Keratinocyte (primary cell): ENCODE results near the gene MARCHF9.

Experiments used
- EZH2 ChIP-seq: IDR thresholded peaks from one replicate; pipeline ENCODE4 v1.6.1; 2012; ENCODE audit warnings: inconsistent platforms, mild to moderate bottlenecking, low read length, moderate library complexity
- TF ChIP-seq, protein P1 (sequence below), 3 experiments: IDR thresholded peaks in 1 of 3; conservative IDR thresholded peaks in 1 of 3; optimal IDR thresholded peaks in 1 of 3; 2 replicates in 2 of 3; 3 replicates in 1 of 3; pipeline versions ENCODE3 to v1.5.1; 2011; ENCODE audit warnings: low read length in 3 of 3, mild to moderate bottlenecking in 3 of 3, moderate library complexity in 2 of 3, control low read depth in 1 of 3, inconsistent platforms in 1 of 3; ENCODE audit not compliant: insufficient read depth in 2 of 3; ENCODE audit errors: extremely low read depth in 1 of 3

DNA sequence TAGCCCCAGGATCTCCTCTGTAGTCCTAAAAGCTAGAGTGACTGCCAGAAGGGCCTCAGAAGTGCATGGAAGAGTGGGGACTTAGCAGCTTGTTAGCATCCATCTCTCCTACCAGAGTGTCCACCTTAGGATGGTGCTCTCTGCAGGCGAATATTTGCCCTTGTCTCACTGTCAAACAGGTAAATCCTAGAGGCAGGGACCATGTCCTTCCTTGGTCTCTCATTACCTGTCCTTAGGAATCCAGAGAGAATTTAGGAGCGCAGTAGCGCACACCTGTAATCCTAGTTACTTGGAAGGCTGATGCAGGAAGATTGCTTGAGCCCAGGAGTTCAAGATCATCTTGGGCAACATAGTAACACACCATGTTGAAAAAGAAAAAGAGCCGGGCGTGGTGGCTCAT, 37.8 kb upstream of the MARCHF9 start:
- TF ChIP-seq, protein P1, sequence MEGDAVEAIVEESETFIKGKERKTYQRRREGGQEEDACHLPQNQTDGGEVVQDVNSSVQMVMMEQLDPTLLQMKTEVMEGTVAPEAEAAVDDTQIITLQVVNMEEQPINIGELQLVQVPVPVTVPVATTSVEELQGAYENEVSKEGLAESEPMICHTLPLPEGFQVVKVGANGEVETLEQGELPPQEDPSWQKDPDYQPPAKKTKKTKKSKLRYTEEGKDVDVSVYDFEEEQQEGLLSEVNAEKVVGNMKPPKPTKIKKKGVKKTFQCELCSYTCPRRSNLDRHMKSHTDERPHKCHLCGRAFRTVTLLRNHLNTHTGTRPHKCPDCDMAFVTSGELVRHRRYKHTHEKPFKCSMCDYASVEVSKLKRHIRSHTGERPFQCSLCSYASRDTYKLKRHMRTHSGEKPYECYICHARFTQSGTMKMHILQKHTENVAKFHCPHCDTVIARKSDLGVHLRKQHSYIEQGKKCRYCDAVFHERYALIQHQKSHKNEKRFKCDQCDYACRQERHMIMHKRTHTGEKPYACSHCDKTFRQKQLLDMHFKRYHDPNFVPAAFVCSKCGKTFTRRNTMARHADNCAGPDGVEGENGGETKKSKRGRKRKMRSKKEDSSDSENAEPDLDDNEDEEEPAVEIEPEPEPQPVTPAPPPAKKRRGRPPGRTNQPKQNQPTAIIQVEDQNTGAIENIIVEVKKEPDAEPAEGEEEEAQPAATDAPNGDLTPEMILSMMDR (optimal IDR thresholded peaks at IDR 0.05 in 1 of 3, IDR thresholded peaks at IDR 0.05 in 1 of 3, conservative IDR thresholded peaks at IDR 0.05 in 1 of 3; ENCODE audit: extremely low read depth in 1 of 3, insufficient read depth in 2 of 3, low read length in 3 of 3), result no peak
- no peak for TF ChIP-seq EZH2
